NT2/D1 (cell line): ENCODE measurements around the gene GNA12.

Experiments used
- YY1 ChIP-seq: IDR thresholded peaks from 2 replicates; pipeline ENCODE4 v1.6.1; 2011; ENCODE audit not compliant: insufficient read length, insufficient read depth
- ZNF274 ChIP-seq: IDR thresholded peaks from 2 replicates; pipeline ENCODE4 v1.6.1; 2011; ENCODE audit warnings: mild to moderate bottlenecking, low read depth, low read length

GRCh38 chr7:2728316-2729030, 115.6 kb downstream of the GNA12 start:
- TF ChIP-seq ZNF274 = no peak
- TF ChIP-seq YY1 = no peak
